Airway epithelial cell (primary cell): ENCODE results near the gene ZCCHC24. TPM values are rescaled to one million over a fixed set of nuclear protein-coding genes. Genes with fewer than 3 reads are reported as not detected.

Experiments
- total RNA-seq: library from RNA; depleted of rRNA; stranded (reverse); fragments of >200 nt; gene quantifications from 2 replicates; pipeline ENCODE4 v1.2.3, GENCODE V29; 2015

ZCCHC24 gene
- total RNA-seq = 2.3 and 2.5 TPM in 2 replicates

GRCh38 chr10:79445161-79445976 is at the start of gene ZCCHC24:
ZCCHC24 (minus strand) TSS chr10:79445624; CDS start chr10:79445440, 184 bp downstream.

GRCh38 chr10:79347226-79347893 is 98.1 kb downstream of the ZCCHC24 start, which contains the start of gene PPIF:
PPIF (plus strand) TSS chr10:79347469; CDS start chr10:79347549, 80 bp downstream.

Other genes with a start within 250 kb of the ZCCHC24 start
- gene PPIF, start 98.2 kb downstream of the ZCCHC24 start, total RNA-seq = 48.5 and 51.1 TPM in 2 replicates
- 0.23 and 0.42 TPM in 2 replicates for gene EIF5AL1, start 66.9 kb upstream of the ZCCHC24 start, total RNA-seq
- gene SFTPA2, start 114.8 kb upstream of the ZCCHC24 start, total RNA-seq = not detected in 2 replicates
- not detected in 2 replicates for gene SFTPA1, start 165.3 kb upstream of the ZCCHC24 start, total RNA-seq